SHP77 treated with DMSO at 0.1 percent for 48 hours (cell line): Measurements from ENCODE around the gene ZNF140.

Experiments
- DNase-seq: peaks from one replicate; lab custom pipeline; 2025; lab: John Stamatoyannopoulos, UW

The ZNF140 gene

DNA sequence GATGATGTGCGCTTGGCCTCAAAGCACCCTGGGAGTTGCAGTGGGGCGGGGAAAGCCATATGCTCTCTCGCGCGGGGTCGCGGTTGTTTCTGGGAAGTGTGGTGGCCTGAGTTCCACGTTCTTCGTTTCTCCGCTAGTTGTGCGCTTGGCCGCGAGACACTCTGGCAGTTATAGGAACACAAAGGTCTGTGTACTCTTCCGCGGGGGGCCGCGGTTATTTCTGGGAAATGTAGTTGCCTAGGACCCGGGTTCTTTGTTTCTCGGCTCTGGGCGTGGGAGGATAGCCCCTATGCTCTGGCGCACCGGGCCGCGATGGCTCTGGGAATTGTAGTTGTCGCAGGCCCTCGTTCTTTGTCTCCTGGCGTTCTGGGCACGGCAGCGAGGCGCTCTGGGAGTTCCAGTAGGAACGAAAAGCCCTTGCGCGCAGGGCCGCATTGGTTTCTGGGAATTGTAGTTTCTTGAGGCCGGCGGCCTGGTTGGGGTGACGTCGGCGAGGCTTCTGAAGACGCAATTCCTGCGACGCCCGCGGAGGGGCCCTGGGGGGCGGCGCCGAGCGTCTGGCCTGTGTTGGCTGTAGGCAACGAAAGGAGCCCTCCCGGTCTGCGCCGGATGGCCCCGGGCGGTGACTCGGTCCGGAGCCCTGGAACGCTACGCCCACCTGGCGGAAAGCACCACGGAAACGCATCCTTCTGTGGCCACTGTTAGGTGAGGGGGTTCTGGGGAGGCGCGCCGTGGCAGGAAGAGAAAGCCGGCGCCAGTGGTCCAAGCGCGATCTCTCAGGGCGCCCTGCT lies at the start of gene ZNF140:
ZNF140 (plus strand) TSS at position 556 of the 791 bp plus-strand sequence. CDS start 398 bp downstream, outside the sequence.
- peak; percentile 97 for DNase-seq

DNA sequence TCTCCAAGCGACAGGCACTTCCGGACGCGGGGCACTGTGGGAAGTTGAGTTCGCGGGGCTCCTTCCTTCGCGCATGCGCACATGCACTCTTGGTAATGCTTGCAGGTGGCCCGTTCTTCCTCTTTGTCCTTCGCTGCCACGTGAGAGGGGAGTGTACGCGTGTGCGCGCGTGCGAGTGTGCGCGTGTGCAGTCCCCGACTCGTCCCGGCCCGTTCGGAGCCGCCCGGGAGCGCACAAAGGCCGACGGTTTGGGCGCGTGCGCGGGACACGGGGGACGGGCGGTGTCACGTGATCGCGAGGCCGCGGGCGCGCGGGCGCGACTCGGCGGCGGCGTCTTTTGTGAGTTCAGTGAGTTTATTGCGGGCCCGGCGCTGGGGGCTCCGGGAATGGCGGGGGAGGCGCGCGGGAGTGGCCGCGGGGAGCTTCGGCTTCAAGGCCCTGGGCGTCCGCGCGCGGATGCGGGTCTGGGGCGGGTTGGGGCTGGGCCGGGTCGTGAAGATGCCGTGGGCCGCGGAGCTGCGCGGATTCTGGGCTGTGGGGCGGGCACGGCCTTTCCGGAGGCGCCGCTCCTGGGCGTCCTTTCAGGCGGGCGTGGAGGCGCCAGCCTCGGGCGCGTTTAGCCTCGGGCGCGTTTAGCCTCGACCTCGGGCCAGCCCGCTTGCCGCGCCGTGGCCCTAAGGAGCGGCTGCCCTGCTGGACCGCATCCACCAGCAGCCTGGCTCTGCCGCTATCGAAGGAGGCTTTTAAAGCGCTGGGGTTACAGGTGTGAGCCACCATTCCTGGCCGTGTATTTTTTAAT lies 43.3 kb upstream of the ZNF140 start, which contains the start of gene ZNF84:
ZNF84 (plus strand) TSS at position 303 of the 799 bp plus-strand sequence. CDS start 3,959 bp downstream, outside the sequence.
- peak; percentile 95 for DNase-seq

DNA sequence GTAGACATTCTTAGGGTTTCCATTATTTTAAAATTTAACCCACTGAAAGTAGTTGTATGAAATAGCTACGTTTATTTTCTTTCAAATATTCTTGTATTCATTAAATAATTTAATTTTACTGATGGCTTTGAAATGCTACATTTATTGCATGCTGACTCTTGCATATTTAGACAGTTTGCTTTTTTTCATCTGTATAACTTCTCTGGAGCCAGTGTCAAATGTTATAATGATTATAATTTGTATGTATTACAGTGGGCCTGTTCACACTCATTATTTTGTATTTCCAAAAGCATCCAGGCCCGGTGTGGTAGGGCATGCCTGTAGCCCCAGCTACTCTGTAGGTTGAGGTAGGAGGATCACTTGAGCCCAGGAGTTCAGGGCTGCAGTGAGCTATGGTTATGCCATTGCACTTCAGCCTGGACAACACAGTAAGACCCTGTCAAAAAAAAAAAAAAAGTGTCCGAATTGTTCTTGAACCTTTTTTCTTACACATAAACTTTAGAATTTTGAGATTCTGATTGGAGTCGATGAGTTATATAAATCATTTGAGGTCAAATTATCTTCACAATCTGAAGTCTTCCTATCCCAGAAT lies 42.5 kb upstream of the ZNF140 start:
- no peak for DNase-seq

GRCh38 chr12:133046698-133047097 lies 34.0 kb upstream of the ZNF140 start:
- no peak for DNase-seq

DNA sequence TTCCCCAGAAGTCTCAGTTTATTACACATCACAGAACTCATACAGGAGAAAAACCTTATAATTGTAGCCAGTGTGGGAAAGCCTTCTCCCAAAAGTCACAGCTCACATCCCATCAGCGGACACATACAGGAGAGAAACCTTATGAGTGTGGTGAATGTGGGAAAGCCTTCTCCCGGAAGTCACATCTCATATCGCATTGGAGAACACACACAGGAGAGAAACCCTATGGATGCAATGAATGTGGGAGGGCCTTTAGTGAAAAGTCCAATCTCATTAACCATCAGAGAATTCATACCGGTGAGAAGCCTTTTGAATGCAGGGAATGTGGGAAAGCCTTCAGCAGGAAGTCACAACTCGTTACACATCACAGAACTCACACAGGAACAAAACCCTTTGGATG lies 23.3 kb upstream of the ZNF140 start:
- no peak for DNase-seq

DNA sequence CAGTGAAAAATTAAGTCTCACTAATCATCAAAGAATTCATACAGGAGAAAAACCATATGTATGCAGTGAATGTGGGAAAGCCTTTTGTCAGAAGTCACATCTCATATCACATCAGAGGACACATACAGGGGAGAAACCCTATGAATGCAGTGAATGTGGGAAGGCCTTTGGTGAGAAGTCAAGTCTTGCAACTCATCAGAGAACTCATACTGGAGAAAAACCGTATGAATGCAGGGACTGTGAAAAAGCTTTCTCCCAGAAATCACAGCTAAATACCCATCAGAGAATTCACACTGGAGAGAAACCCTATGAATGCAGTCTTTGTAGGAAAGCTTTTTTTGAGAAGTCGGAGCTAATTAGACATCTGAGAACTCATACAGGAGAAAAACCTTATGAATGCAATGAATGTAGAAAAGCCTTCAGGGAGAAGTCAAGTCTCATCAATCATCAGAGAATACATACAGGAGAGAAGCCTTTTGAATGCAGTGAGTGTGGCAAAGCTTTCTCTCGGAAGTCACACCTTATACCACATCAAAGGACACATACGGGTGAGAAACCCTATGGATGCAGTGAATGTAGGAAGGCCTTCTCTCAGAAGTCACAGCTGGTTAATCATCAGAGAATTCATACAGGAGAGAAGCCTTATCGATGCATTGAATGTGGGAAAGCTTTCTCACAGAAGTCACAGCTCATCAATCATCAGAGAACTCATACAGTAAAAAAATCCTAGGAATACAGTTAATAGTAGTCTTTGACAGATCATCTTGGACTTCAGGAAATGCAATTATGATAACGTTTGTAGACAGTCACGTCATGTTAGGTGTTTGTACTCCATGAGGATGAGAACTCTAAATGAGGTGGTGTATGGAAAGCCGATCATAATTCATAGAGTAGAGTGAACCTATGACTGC lies 22.3 kb upstream of the ZNF140 start:
- no peak for DNase-seq

GRCh38 chr12:133061954-133062353 lies 18.8 kb upstream of the ZNF140 start:
- DNase-seq, result no peak

DNA sequence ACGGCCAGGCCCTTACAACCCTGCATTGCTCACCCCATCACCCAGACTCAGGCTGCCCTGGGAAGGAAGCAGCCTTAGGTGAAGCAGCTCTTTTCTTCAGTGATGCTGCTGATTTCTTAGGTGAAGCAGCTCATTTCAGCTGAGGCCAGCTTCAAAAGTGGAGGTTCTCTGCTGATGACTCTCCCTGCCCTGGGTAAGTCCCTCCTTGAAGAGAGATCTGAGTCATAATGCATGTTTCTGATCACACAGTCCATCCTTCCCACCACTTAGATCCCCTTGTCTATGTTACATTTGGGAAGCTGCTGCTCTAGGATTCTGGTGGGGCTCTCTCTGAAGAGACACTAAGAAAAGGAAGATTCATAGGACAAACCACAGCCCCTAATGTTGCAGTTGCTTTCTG lies 17.2 kb upstream of the ZNF140 start:
- no peak for DNase-seq

GRCh38 chr12:133073836-133074235 lies 6.9 kb upstream of the ZNF140 start:
- DNase-seq, result no peak

- peak; percentile 97 for DNase-seq
Observed at GRCh38 chr12:133080026-133080367, 726 bp upstream of the ZNF140 start.

DNA sequence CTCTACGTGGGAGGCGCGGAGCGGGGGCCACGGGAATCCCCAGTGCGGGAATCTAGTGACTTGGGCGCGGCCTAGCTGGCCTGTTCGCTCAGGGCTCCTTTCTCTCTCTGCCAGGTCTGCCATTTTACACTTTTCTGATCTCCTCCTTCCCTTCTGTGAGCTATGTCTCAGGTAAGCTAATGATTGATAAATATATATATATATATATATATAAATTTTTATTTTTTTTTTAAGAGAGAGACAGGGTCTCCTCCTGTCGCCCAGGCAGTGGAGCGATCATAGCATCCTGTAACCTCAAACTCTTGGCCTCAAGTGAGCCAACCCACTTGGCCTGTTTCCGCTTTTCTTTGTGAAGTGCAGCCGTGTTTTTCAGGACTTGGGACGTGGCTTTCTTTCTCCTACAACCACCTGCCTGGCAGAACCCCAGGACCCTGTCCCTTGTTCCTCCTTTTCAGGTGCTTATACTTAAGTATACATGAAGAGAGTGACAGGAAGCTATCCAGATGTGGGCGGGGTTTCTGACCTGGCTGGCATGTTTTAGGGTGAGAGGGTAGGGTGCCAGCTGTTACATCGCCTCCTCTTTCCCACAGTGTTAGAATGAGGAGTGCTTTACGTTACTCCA lies 547 bp downstream of the ZNF140 start:
- DNase-seq, result no peak

DNA sequence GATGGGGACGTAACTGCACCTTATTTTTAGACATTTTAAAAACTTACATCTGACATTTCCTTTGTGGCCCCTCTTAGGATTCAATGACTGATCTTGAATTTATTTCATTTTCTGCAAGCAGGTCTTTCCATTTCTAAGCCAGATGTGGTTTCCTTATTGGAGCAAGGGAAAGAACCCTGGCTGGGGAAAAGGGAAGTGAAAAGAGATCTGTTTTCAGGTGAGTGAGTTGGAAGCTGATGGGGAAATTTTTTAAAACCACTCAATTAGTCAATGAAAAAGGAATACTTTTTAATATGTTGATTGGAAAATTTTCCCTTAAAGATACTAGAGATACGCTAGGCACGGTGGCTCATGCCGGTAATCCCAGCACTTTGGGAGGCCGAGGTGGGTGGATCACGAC lies 2.6 kb downstream of the ZNF140 start:
- no peak for DNase-seq

- no peak for DNase-seq
Observed at GRCh38 chr12:133105620-133106019, 24.9 kb downstream of the ZNF140 start.

DNA sequence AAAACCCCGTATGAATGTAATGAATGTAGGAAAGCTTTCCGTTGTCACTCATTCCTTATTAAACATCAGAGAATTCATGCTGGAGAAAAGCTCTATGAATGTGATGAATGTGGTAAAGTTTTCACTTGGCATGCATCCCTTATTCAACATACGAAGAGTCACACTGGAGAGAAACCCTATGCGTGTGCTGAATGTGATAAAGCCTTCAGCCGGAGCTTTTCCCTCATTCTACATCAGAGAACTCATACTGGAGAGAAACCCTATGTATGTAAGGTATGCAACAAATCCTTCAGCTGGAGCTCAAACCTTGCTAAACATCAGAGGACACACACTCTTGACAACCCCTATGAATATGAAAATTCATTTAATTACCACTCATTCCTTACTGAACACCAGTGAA lies 25.5 kb downstream of the ZNF140 start:
- DNase-seq, result no peak

DNA sequence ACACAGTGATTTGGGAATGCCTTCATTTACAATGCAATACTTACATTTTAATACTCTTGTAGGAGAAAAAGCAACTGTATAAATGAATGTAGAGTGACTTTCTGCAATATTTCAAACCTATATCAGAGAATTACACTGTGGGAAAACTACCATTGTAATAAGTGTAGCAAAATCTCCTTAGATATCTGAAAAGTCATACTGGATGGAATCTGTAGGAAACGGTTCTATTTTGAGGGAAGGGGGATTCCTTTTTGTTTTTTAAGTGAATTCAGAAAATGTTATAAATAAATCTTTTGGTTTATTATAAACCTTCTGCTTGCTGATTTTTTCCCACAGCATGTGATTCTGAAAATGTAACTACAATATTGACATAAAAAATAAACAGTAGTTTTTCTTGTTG lies 26.4 kb downstream of the ZNF140 start:
- DNase-seq, result no peak

DNA sequence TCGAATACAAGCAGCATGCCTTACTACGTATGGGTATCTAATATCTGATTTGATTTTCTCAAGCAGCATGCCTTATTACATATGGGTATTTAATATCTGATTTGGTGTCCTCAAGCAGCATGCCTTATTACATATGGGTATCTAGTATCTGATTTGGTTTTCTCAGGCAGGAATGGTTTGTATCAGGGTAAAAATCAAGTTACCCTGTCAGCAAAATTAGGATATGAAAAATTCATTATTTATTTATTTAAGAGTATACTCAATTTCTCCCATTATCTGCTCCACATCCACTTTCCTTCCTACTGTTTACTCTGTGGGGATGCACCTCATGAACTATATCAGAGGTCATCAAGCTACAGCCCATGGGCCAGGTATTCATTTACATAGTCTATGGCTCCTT lies 27.4 kb downstream of the ZNF140 start:
- DNase-seq, result no peak

DNA sequence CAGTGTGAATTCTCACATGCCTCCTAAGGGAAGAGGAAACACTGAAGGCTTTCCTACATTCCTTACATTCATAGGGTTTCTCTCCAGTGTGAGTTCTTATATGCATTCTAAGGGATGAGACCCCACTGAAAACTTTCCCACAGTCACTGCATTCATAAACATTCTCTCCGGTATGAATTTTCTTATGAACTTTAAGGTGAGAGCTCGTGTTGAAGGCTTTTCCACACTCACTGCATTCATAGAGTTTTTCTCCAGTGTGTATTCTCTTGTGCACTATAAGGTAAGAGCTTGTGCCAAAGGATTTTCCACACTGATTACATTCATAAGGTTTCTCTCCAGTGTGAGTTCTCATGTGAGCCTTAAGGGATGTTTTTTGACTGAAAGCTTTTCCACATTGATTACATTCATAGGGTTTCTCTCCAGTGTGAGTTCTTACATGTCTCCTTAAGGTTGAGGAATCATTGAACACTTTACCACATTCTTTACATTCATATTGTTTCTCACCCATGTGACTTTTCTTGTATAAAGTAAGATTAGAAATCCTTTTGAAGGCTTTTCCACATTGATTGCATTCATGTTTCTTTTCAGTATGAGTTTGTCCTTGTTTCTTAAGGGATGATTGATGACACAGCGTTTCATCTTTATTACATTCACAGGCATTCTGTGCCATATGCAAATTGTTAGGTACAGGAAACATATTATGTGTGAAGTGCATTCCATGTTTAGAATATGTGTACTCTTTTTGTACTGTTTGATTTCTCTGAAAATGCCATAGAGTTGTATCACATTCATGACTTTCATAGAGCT lies 39.9 kb downstream of the ZNF140 start:
- DNase-seq, result no peak

DNA sequence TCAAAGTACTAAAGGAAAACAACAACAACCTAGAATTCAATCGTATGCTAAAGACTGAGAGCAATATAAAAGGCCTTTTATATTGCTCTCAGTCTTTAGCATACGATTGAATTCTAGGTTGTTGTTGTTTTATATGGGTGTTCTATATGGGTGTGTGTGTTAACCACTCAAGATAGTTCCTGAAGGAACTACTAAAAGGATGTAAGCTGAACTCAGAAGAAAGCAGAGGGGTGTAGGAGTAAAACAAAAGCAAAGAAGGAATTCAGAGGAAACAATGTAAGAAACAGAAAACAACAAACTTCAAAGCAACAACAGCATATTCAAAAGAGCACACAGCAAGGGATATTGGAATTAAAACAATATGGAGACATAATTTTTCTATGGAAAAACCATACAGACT lies 44.0 kb downstream of the ZNF140 start:
- no peak for DNase-seq

- no peak for DNase-seq
Observed at GRCh38 chr12:133129368-133130037, 48.8 kb downstream of the ZNF140 start.
